AG04450 (cell line): Measurements from ENCODE around the gene PROM1. TPM values are rescaled to one million over a fixed set of nuclear protein-coding genes. Genes with fewer than 3 reads are reported as not detected.

Source experiments
- CTCF ChIA-PET: fragments of 300-600, 350-600 bp; formaldehyde crosslinking; extraction: SDS; loops from one replicate; lab custom pipeline; 2022; ENCODE audit warnings: antibody characterized with exemption, inconsistent platforms; lab: Charles Lee
- POLR2A ChIA-PET: fragments of 350-600 bp; formaldehyde crosslinking; extraction: SDS; loops from one replicate; lab custom pipeline; 2021; ENCODE audit warnings: antibody characterized with exemption, inconsistent platforms; lab: Yijun Ruan, JAX
- DNase-seq: peaks from one replicate; pipeline ENCODE4 v3.0.0-alpha.2; 2011; ENCODE audit warnings: low read depth, low spot score
- H3K27ac ChIP-seq: one replicate; pipeline ENCODE4 v1.5.1; 2012; ENCODE audit warnings: low read depth, low read length, control low read depth
- H3K27me3 ChIP-seq: one replicate; pipeline ENCODE4 v1.6.0; 2012; ENCODE audit warnings: low read length; ENCODE audit not compliant: control insufficient read depth, insufficient read depth
- H3K4me3 ChIP-seq: 2 replicates; pipeline ENCODE4 v1.5.1; 2011; ENCODE audit warnings: mild to moderate bottlenecking, low read depth, low read length, control low read depth
- H3K9me3 ChIP-seq: 2 replicates; pipeline ENCODE4 v1.5.1; 2012; ENCODE audit warnings: low read length; ENCODE audit not compliant: control insufficient read depth, insufficient read depth
- polyA plus RNA-seq: library from polyadenylated mRNA; depleted of rRNA; stranded (reverse); fragments of >200 nt; gene quantifications from 2 replicates; pipeline ENCODE4 v1.2.3, GENCODE V29; 2011
- TF ChIP-seq, protein P1 (sequence below): IDR thresholded peaks from 2 replicates; pipeline ENCODE4 v1.5.1; 2011; ENCODE audit warnings: low read depth, low read length, control low read depth, inconsistent platforms

Gene PROM1
- polyA plus RNA-seq, 1 experiment, result not detected

GRCh38 chr4:15995826-15996225 is 88.0 kb downstream of the PROM1 start:
- H3K4me3 ChIP-seq, result no peak overlapping the region
- peaks cover 16% of the 10 kb centered on the region for H3K27me3 ChIP-seq
- no peaks in the 10 kb centered on the region for H3K9me3 ChIP-seq
- H3K27ac ChIP-seq, result no peak overlapping the region
- TF ChIP-seq, protein P1, sequence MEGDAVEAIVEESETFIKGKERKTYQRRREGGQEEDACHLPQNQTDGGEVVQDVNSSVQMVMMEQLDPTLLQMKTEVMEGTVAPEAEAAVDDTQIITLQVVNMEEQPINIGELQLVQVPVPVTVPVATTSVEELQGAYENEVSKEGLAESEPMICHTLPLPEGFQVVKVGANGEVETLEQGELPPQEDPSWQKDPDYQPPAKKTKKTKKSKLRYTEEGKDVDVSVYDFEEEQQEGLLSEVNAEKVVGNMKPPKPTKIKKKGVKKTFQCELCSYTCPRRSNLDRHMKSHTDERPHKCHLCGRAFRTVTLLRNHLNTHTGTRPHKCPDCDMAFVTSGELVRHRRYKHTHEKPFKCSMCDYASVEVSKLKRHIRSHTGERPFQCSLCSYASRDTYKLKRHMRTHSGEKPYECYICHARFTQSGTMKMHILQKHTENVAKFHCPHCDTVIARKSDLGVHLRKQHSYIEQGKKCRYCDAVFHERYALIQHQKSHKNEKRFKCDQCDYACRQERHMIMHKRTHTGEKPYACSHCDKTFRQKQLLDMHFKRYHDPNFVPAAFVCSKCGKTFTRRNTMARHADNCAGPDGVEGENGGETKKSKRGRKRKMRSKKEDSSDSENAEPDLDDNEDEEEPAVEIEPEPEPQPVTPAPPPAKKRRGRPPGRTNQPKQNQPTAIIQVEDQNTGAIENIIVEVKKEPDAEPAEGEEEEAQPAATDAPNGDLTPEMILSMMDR, result no peak
- ChIA-PET POLR2A (no interaction called here), CTCF (interaction anchor here (2.2 to 4.6 kb wide), 3 partner anchors 33 to 191 kb away, joined by 6 to 26 read pairs (median 18); partner anchors contain the start of gene FGFBP2)
- no peak for DNase-seq

DNA sequence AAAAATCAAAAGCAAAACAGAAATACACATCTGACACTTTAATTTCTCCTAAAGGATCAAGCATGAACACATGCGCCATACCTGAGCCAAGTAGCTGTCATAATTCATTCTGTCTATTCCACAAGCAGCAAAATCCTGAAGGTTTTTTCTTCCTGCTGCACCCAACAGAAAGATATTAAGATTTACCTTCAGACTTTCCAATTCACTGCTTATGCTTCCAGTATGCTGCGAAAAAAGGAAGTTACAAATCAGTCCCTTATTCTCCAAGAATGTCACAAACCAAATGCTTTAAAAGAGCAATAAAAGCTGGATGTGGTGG is 91.7 kb downstream of the PROM1 start:
- POLR2A ChIA-PET, result no interaction called here
- no peak overlapping the region for H3K27ac ChIP-seq
- CTCF ChIA-PET, result interaction anchor here (1.5 kb wide), 1 partner anchor 9 kb away, joined by 6 read pairs; no protein-coding TSS in a partner anchor
- H3K27me3 ChIP-seq, result peaks cover 21% of the 10 kb centered on the region
- TF ChIP-seq, protein P1, result no peak
- no peak overlapping the region for H3K4me3 ChIP-seq
- no peaks in the 10 kb centered on the region for H3K9me3 ChIP-seq
- no peak for DNase-seq

- TF ChIP-seq, protein P1, result no peak
- POLR2A ChIA-PET, result no interaction called here
- DNase-seq, result no peak
- no peaks in the 10 kb centered on the region for H3K9me3 ChIP-seq
- no peak overlapping the region for H3K4me3 ChIP-seq
- CTCF ChIA-PET, result no interaction called here
- H3K27ac ChIP-seq, result no peak overlapping the region
- H3K27me3 ChIP-seq, result peaks cover 23% of the 10 kb centered on the region
Measured at GRCh38 chr4:15990570-15991285, 93.1 kb downstream of the PROM1 start.

DNA sequence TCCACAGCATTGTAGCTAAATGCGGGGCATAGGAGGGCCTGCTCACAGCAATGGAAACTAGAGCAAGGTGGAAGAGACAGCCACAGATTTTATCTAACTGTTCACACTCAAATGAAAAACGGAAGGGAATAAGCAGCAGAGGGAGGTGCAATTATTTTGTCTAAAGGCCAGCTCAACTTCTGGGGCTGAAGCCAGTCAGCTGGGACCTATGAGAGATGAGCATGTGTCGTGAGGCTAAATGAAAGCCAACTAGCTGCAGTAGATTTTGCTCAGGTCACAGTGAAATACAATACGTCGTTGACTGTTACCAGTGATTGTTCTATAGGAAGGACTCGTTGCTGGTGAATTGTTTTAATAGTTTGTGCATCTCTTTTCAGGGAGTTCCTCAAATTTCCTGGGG is 94.4 kb downstream of the PROM1 start:
- ChIA-PET CTCF (interaction anchor here (2.0 kb wide), 1 partner anchor 184 kb away, joined by 7 read pairs; no protein-coding TSS in a partner anchor), POLR2A (no interaction called here)
- DNase-seq, result no peak
- no peak overlapping the region for H3K4me3 ChIP-seq
- H3K27ac ChIP-seq, result no peak overlapping the region
- TF ChIP-seq, protein P1, result no peak
- H3K27me3 ChIP-seq, result peaks cover 22% of the 10 kb centered on the region
- H3K9me3 ChIP-seq, result no peaks in the 10 kb centered on the region

DNA sequence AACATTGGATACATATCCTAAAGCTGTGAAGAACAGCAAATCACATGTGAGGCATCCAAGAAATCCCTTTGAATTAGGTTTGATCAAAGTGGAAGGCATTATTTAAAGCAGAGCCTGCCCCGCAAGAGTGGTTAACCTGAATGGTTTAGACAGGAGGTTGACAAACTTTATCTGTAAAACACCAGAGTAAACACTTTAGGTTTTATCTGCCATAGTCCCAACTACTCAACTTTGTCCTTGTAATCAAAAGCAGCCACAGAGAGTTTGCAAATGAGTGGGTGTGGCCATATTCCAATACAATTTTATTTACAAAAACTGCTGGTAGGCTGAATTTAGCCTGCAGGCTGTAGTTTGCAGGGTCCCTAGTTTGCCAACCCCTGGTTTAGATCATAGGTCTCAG is 95.6 kb downstream of the PROM1 start:
- ChIA-PET POLR2A (no interaction called here), CTCF (interaction anchor here (2.0 kb wide), 1 partner anchor 183 kb away, joined by 7 read pairs; no protein-coding TSS in a partner anchor)
- Histone ChIP-seq H3K27me3 (peaks cover 15% of the 10 kb centered on the region), H3K9me3 (no peaks in the 10 kb centered on the region), H3K4me3 (no peak overlapping the region), H3K27ac (no peak overlapping the region)
- no peak for DNase-seq
- TF ChIP-seq, protein P1, result no peak
